ENCODE data around the gene ACVR1C. TPM values are rescaled to one million over a fixed set of nuclear protein-coding genes. Genes with fewer than 3 reads are reported as not detected.
A peak's percentile ranks its signal among the peaks of the same experiment; 100 is the strongest.

The ACVR1C gene
- total RNA-seq, 4 donors from 2014 or later: 0.23 to 1.2 (median 0.67) TPM

GRCh38 chr2:157480182-157480961 lies 148.3 kb downstream of the ACVR1C start:
- TF ChIP-seq CTCF (IDR thresholded peaks at IDR 0.05) (no peak), POLR2A (IDR thresholded peaks at IDR 0.05) (no peak)
- H3K4me3 ChIP-seq (ENCODE audit: low read depth, poor library complexity, severe bottlenecking): no peak overlapping the region
- intact Hi-C loops (cut with DNase I; ENCODE audit: low total_unique reads): no loop called here
- DNase-seq (ENCODE audit: low spot score in 2 of 2): peak; percentile 71 to 89
- WGBS, 2 donors: 63 to 66% methylated on average over 3 of the region's 3 CpGs

GRCh38 chr2:157479081-157480027 lies 149.3 kb downstream of the ACVR1C start:
- intact Hi-C loops (cut with DNase I; ENCODE audit: low total_unique reads): no loop called here
- DNase-seq (ENCODE audit: low spot score in 2 of 2): no peak
- no peak for TF ChIP-seq CTCF (IDR thresholded peaks at IDR 0.05)
- TF ChIP-seq POLR2A (IDR thresholded peaks at IDR 0.05): no peak
- 88 to 93% methylated on average over 7 of the region's 7 CpGs for WGBS, 2 donors
- no peak overlapping the region for H3K4me3 ChIP-seq (ENCODE audit: low read depth, poor library complexity, severe bottlenecking)

GRCh38 chr2:157477919-157478318 lies 150.7 kb downstream of the ACVR1C start:
- H3K4me3 ChIP-seq (ENCODE audit: low read depth, poor library complexity, severe bottlenecking): no peak overlapping the region
- no peak for TF ChIP-seq POLR2A (IDR thresholded peaks at IDR 0.05)
- DNase-seq (ENCODE audit: low spot score in 2 of 2): no peak
- intact Hi-C loops (cut with DNase I; ENCODE audit: low total_unique reads): no loop called here

DNA sequence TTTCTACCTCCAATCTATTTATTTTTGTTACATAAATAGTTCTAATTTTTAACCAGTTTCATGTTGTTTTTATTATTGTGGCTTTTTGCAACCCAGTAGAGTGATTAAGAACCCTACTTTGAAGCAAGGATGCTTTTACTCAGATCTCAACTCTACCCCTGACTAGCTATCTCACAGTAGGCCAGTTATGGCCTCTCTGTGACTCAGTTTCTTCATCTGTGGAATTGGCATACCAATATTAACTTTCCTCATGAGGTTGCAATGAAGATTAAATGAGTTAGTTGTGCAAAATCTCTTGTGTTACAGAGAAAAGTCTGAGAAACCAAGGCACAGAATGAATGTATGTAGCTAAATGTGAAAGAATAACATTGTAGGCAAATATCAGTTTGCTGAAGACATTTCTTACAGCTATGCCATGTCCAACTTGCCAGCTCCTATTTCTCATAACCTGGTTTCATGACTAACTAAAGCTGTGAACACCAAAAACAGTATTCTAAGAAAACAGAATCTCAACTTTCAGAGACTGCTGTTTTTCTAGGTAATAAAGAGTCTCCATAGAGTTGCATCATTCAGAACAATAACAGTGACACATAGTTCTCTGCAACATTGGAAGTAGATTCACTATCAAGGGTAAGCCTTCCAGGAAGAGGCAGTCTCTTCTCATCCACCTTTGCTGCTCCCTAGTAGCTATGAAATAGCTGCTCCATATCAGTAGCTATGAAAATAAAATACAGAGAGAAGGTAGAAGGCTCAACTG lies 151.5 kb downstream of the ACVR1C start:
- intact Hi-C loops (cut with DNase I; ENCODE audit: low total_unique reads): no loop called here
- TF ChIP-seq CTCF (IDR thresholded peaks at IDR 0.05): no peak
- no peak for TF ChIP-seq POLR2A (IDR thresholded peaks at IDR 0.05)
- no peak for DNase-seq (ENCODE audit: low spot score in 2 of 2)
- H3K4me3 ChIP-seq (ENCODE audit: low read depth, poor library complexity, severe bottlenecking): no peak overlapping the region

Other genes with a start within 250 kb of the ACVR1C start
- gene CYTIP, start 184.8 kb downstream of the ACVR1C start, total RNA-seq: 10 to 100 TPM in 1 of 4 donors, 1 to 10 TPM in 3; 5.3 to 10.8 (median 7.1) TPM
- gene ACVR1, start 247.5 kb upstream of the ACVR1C start, total RNA-seq: 10 to 100 TPM; 14.3 to 22.7 (median 15.2) TPM